Stimulated activated CD8-positive, alpha-beta memory T cell treated with anti-CD3 and anti-CD28 coated beads, Interleukin-4, amount 100 ng/mL, for 24 hours (primary cell): ENCODE results near the gene DCTN4.
"Not testable (repeated sequence)": the region's sequence is repeated elsewhere in the genome, so short reads cannot be mapped to it uniquely, and the experiment has no call there.

Source experiments
- DNase-seq: peaks from one replicate; pipeline ENCODE4 v3.0.0-alpha.2; 2020; ENCODE audit warnings: low read depth

DCTN4 gene

GRCh38 chr5:150778517-150779396 lies 19.9 kb upstream of the DCTN4 start, which contains the start of gene SMIM3:
Gene SMIM3 (plus strand): TSS chr5:150778757. CDS start chr5:150795441, 16,684 bp downstream.
- peak; percentile 47 for DNase-seq

GRCh38 chr5:150778088-150778516 lies 19.3 kb upstream of the DCTN4 start:
- DNase-seq = no peak

DNA sequence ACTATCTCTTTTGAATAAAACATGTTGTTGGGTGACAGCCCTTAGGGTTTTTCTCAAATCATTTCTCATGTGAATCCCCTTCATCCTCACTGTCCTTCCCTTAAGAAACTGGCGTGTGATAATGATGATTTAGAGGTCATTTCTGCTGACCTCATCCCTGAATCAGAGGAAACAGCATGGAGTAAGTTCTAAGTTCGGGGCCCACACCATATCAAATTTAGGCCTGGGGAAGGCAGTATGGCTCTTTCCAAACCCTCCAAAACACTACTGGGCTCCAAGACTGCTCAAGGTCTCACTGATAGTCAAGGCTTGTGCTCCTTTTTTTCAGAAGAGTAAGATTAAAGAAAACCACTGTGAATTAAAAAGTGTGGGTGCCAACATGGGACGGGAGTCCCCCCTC lies 18.9 kb upstream of the DCTN4 start:
- no peak for DNase-seq

- no peak for DNase-seq
Measured at GRCh38 chr5:150774145-150774544, 15.3 kb upstream of the DCTN4 start.

DNA sequence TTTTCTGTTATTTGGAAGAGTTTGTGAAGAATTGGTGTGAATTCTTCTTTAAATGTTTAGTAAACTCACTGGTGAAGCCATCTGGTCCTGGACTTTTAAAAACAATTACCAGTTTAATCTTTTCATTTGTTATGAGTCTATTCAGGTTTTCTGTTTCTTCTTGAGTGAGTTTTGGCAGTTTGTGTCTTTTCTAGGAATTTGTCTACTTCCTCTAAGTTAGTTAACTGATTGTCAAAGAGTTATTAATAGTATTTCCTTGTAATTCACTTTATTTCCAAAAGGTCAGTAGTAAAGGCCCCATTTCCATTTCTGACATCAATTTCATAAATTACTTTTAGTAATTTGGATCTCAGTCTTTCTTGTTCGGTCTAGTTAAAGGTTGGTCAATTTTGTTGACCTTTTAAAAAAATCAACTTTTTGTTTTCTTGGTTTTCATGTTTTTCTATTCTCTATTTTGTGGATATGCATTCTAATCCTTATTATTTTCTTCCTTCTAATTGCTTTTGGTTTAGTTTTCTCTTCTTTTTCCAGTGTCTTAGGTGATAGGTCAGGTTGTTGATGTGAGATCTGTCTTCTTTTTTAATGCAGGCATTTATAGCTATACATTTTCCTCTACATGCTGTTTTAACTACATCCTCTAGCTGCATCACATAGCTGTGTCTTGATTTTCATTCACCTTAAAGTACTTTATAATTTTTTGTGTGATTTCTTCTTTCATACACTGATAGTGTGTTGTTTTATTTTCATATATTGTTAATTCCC lies 12.4 kb upstream of the DCTN4 start:
- DNase-seq = no peak

GRCh38 chr5:150766251-150766650 lies 7.4 kb upstream of the DCTN4 start:
- DNase-seq = no peak

GRCh38 chr5:150765799-150766169 lies 7.0 kb upstream of the DCTN4 start:
- DNase-seq = no peak

DNA sequence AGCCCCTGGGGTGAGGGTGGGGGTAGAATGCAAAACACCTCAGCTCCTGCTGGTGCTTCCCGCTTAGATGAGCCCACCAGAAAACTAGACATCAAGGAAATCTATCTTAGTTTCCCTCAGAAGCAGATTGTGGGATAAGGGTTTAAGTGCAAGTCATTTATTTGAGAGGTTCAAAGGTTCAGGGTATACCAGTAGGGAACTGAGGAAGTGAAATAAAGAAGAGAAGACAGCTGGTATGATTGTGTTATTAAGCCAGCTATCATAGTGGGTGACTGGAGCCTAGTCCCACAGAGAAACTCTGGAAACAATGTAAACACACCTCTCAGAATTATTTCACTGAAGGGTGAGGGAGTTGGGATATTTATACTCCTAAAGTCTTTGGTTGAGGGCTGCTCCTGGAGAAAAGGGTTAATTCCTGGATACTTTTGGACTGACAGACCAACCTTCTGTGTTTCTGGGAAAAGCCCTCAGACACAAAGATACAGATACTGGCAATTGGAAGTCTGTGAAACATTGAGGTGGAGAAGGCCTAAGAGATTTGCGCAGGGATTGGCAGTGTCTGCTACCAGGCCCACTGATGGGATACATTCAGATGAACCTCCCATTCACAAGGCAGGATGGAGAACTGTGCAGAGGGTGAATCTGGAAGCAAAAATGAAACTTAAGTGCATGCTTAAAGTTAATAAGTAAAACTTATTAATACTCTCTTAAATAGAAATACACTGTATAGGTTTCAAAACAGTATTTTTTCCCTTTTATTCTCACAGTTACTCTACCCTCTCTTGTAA lies 6.4 kb upstream of the DCTN4 start:
- no peak for DNase-seq

GRCh38 chr5:150764530-150764929 lies 5.7 kb upstream of the DCTN4 start:
- DNase-seq = no peak

DNA sequence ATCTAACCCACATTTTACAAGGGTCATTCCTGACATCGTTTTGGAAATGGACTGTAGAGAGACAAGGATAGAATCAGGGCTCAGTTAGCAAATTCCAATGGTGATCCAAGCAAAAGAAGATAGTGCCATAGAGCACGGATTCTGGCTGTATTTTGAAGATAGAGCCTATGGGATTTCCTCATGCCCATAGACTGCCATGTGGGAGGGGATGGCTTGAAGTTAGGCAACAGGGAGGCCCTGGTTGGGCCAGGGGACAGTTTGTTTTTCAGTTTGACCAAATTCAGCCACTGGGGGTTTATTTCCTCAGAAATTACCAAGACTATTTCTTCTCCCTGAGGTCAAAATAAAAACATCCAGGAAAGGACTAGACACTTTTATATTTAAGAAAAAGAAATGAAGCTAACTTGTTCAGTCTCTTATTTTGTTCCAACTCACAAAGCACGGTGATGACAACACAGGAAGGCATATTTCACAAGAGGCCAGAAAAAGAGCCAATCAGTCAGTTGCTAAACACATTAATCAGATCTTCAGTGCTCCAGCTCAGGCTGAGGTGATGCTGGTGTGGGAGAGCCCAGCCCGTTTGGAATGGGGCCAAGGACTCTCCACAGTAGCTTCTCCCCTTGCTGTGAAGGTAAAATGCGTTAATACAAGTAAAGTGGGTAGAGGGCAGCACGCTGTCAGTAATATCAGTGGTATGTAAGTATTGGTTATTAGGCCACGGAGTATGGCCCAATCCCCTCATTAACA lies 4.4 kb upstream of the DCTN4 start:
- DNase-seq = no peak

DNA sequence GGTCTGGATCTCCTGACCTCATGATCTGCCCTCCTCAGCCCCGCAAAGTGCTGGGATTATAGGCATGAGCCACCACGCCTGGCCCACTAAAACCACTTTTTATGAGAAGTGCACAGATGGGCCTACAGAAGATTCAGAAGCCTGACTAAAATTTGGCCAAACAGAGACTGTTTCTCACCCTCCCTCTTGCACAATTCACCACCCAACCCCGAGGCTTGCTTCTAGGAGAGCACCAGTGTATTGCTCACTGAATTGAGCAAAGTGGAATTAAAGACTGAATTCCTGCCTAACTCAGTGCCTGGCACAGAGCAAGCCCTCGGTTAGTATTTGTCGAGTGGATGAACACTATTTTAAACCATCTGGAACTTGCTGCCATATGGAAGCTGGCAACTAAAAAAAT lies 3.4 kb upstream of the DCTN4 start:
- no peak for DNase-seq

DNA sequence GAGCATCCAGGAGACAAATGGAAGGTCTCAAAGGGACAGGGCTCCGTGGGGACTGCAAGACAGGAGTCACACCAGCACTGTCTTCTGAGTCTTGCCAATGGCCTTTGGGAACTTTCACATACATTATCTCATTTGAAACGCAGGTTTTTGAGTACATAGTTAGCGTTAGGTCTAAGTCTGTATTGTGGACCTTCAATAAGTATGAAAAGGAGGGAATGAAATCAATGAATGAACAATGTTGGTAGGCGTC lies 442 bp upstream of the DCTN4 start:
- no peak for DNase-seq

DNA sequence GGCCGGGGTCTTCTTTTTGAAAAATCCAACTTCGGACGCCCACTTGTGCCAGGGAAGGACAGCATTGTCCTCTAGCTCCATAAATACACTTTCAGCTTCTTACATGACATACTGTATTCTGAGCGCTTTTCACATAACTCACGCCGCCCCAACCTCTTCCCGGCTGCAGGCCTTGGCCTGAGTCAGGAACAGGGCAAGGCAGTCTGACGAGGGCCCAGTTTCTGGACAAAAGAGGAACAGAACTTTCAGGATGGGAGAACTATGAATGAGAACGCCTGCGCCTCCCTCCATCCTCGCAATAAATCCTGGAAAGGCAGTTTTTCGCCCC lies 650 bp downstream of the DCTN4 start:
- DNase-seq = no peak

GRCh38 chr5:150757087-150757649 lies 1.6 kb downstream of the DCTN4 start:
- DNase-seq = no peak

GRCh38 chr5:150753863-150754262 lies 5.0 kb downstream of the DCTN4 start:
- DNase-seq = no peak

DNA sequence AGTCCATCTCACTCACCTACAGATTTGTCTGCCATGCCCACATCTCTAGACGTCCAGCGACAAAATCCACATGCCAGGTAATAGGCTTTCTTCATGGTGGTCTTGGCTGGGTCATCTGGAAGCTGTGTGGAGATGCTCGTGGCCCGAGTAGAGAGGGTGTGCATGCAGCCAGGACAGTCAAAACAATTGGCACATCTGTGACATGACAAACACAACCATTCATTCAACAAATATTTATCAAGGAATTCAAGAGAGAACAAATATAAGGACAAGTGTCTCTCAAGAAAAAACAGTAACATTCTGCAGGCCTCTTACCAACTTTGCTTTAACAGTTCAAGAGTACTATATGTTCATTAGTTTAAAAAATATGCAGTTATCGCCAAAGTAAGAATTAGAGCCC lies 5.4 kb downstream of the DCTN4 start:
- no peak for DNase-seq

DNA sequence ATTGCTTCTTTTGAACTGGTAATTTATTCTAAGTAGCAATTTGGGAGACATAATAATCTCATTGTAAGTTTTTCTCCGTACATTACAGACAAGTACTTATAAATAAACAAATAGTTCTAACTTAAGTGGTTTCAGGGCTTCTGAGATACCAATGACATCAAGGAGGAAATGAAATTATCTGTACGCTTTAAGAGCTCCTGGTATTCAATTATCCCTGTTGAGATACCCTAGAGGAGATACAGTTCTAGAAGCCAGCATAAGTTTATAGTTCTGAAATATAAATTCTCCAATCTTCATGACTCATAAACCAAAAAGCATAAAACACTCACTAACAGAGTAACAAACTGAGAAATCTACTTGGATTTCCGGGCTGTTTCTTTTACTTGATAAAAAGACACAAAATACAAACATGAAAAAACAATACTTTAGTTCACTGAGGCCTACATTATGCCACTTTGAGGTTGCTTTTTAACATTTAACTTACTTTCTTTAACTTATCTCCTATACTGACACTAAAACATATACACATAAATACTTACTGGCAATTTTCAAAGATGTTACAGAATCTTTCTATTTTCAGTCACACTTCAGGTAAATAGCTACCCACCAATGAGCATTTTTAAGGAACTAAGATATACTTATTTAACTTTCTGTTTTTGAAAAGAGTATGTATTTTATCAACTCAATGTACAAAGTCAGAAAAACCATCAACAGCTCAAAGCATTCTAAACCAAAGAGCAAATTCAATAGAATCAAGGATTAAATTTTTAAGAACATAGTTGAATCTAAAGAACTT lies 7.5 kb downstream of the DCTN4 start:
- no peak for DNase-seq

- no peak for DNase-seq
Measured at GRCh38 chr5:150750469-150750868, 8.3 kb downstream of the DCTN4 start.

- DNase-seq = not testable (repeated sequence)
Measured at GRCh38 chr5:150743142-150743488, 15.7 kb downstream of the DCTN4 start.

DNA sequence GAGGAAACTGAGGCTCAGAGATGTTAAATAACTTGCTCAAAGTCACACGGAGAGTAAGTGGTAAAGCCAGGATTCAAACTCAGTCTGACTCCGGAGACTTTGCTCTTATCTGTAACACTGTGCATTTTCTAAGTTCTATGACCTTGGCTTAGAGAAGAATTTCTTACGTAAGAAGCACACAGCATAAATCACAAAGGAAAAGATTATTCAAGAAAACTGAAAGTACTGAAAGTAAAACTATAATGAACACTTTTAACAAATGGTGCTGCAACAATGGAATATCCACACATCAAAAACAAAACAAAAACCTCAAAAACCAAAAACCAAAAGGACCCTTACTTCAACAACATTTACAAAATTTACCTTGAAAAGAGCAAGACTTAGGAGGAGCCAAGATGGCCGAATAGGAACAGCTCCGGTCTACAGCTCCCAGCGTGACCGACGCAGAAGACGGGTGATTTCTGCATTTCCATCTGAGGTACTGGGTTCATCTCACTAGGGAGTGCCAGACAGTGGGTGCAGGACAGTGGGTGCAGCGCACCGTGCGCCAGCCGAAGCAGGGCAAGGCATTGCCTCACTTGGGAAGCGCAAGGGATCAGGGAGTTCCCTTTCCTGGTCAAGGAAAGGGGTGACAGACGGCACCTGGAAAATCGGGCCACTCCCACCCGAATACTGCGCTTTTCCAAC lies 16.2 kb downstream of the DCTN4 start:
- not testable (repeated sequence) for DNase-seq

DNA sequence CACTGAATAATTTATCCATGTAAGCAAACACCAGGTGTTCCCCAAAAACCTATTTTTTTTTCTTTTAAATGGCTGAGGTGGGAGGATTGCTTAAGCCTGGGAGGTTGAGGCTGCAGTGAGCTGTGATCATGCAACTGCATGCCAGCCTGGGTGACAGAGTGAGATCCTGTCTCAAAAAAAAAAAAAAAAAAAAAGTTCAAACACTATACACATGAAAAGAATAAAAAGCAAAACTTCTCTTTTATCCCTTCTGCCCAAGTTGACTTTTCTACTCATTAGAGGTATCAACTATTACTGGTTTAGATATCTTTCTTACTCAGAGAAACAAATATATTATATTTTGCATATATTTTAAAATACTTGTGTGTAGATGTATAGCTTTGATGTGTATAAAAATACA lies 17.8 kb downstream of the DCTN4 start:
- DNase-seq = no peak
